ENCODE measurements around the gene ZNF80.

DNA sequence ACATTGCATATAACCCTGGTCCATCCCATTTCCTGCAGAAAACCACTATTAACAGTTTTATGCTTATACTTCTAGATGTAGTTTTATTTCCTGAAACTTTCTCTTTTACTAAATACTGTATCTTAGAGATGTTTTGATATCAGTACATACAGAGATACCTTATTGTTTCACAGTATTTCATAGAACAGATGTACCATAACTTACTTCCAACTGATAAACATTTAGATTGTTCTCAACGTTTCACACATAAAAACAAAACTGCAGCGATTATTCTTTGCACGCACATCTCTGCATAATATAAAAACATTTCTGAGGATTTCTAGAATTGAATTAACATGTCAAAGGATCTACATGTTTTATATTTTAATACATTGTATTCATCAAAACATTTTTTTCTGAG lies 2.6 kb downstream of the ZNF80 start:
- TF ChIP-seq POLR2A (IDR thresholded peaks at IDR 0.05): no peak
- TF ChIP-seq, protein P1, sequence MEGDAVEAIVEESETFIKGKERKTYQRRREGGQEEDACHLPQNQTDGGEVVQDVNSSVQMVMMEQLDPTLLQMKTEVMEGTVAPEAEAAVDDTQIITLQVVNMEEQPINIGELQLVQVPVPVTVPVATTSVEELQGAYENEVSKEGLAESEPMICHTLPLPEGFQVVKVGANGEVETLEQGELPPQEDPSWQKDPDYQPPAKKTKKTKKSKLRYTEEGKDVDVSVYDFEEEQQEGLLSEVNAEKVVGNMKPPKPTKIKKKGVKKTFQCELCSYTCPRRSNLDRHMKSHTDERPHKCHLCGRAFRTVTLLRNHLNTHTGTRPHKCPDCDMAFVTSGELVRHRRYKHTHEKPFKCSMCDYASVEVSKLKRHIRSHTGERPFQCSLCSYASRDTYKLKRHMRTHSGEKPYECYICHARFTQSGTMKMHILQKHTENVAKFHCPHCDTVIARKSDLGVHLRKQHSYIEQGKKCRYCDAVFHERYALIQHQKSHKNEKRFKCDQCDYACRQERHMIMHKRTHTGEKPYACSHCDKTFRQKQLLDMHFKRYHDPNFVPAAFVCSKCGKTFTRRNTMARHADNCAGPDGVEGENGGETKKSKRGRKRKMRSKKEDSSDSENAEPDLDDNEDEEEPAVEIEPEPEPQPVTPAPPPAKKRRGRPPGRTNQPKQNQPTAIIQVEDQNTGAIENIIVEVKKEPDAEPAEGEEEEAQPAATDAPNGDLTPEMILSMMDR (IDR thresholded peaks at IDR 0.05 in 8 of 11, conservative IDR thresholded peaks at IDR 0.05 in 3 of 11): no peak

Data from spleen (tissue), 7 donors.